SK-N-SH treated with all-trans-retinoic acid at 6 μM for 48 hours (cell line): ENCODE data around the gene SSR1.
"Not testable (repeated sequence)": the region's sequence is repeated elsewhere in the genome, so short reads cannot be mapped to it uniquely, and the experiment has no call there.

Source experiments
- ARNTL ChIP-seq: fragments of 450-650 bp; formaldehyde crosslinking; IDR thresholded peaks from 2 replicates; pipeline ENCODE4 v1.5.0; 2020; ENCODE audit warnings: low read depth, mild to moderate bottlenecking, moderate library complexity, borderline replicate concordance
- BACH2 ChIP-seq: fragments of 250-450 bp; sonication (Bioruptor Pico); IDR thresholded peaks from 2 replicates; pipeline ENCODE4 v1.9.0; 2021; ENCODE audit warnings: mild to moderate bottlenecking, borderline replicate concordance
- ESRRG ChIP-seq: fragments of 250-450 bp; sonication (Bioruptor Pico); IDR thresholded peaks from 2 replicates; pipeline ENCODE4 v1.6.1; 2021; ENCODE audit warnings: mild to moderate bottlenecking
- ISL1 ChIP-seq: fragments of 250-450 bp; sonication (Bioruptor Pico); IDR thresholded peaks from 2 replicates; pipeline ENCODE4 v2.1.2; 2022; ENCODE audit warnings: mild to moderate bottlenecking, moderate library complexity
- OSR1 ChIP-seq: fragments of 250-450 bp; sonication (Bioruptor Pico); IDR thresholded peaks from 2 replicates; pipeline ENCODE4 v1.8.0; 2022; ENCODE audit warnings: moderate library complexity, mild to moderate bottlenecking, inconsistent platforms
- RARB ChIP-seq: fragments of 250-450 bp; sonication (Bioruptor Pico); IDR thresholded peaks from 2 replicates; pipeline ENCODE4 v1.8.0; 2021; ENCODE audit warnings: mild to moderate bottlenecking, moderate library complexity
- TOX ChIP-seq: fragments of 250-450 bp; sonication (Bioruptor Pico); IDR thresholded peaks from 2 replicates; pipeline ENCODE4 v1.8.0; 2021; ENCODE audit warnings: mild to moderate bottlenecking, moderate library complexity, borderline replicate concordance
- ZFP3 ChIP-seq: fragments of 250-450 bp; sonication (Bioruptor Pico); IDR thresholded peaks from 2 replicates; pipeline ENCODE4 v1.5.0; 2020; ENCODE audit warnings: mild to moderate bottlenecking, moderate library complexity
- ZNF565 ChIP-seq: fragments of 450-650 bp; formaldehyde crosslinking; conservative IDR thresholded peaks from 2 replicates; pipeline ENCODE4 v1.5.0; 2020; ENCODE audit warnings: low read depth, mild to moderate bottlenecking, moderate library complexity
- ZNF70 ChIP-seq: fragments of 450-650 bp; formaldehyde crosslinking; IDR thresholded peaks from 2 replicates; pipeline ENCODE4 v1.5.0; 2020; ENCODE audit warnings: mild to moderate bottlenecking, moderate library complexity
- TF ChIP-seq, protein P1 (sequence below): fragments of 250-450 bp; sonication (Bioruptor Pico); IDR thresholded peaks from 2 replicates; pipeline ENCODE4 v1.5.0; 2020; ENCODE audit warnings: mild to moderate bottlenecking, moderate library complexity
- TF ChIP-seq, protein P2 (sequence below): fragments of 250-450 bp; sonication (Bioruptor Pico); IDR thresholded peaks from 2 replicates; pipeline ENCODE4 v1.5.1; 2021; ENCODE audit warnings: mild to moderate bottlenecking, moderate library complexity
- TF ChIP-seq, protein P3 (sequence below): fragments of 250-450 bp; sonication (Bioruptor Pico); IDR thresholded peaks from 2 replicates; pipeline ENCODE4 v1.5.1; 2020; ENCODE audit warnings: low read depth, mild to moderate bottlenecking, moderate library complexity
- TF ChIP-seq, protein P4 (sequence below): fragments of 250-450 bp; sonication (Bioruptor Pico); IDR thresholded peaks from 2 replicates; pipeline ENCODE4 v1.8.0; 2020; ENCODE audit warnings: mild to moderate bottlenecking, moderate library complexity, borderline replicate concordance

DNA sequence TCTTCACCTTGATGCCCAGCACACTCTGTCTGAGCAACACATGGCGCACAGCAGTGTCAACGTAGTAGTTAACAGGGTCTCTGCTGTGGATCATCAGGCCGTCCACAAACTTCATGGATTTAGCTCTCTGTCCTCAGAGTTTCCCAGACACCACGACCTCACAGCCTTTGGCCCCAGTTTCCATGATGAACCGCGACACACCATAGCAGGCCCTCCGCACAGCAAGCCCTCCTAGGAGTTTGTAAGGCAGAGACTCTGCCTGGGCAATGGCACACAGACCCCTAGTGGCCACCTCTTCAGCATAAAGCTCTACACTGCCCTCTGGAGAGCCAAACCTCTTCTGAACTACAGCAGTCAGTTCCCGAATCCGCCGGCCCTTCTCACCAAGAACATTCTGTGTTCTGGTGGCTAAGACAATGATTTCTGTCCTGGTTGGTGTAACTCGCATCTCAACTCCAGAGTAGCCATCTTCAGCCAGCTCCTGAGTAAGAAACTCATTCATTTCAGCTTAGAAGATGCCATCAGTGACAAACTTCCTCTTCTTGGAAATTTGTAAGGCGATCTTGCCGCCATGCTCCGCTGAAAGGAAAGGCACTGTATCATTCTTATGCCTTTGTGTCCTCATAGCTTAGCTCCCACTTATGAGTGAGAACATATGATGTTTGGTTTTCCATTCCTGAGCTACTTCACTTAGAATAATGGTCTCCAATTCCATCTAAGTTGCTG lies 26.2 kb upstream of the SSR1 start:
- TF ChIP-seq, protein P1, sequence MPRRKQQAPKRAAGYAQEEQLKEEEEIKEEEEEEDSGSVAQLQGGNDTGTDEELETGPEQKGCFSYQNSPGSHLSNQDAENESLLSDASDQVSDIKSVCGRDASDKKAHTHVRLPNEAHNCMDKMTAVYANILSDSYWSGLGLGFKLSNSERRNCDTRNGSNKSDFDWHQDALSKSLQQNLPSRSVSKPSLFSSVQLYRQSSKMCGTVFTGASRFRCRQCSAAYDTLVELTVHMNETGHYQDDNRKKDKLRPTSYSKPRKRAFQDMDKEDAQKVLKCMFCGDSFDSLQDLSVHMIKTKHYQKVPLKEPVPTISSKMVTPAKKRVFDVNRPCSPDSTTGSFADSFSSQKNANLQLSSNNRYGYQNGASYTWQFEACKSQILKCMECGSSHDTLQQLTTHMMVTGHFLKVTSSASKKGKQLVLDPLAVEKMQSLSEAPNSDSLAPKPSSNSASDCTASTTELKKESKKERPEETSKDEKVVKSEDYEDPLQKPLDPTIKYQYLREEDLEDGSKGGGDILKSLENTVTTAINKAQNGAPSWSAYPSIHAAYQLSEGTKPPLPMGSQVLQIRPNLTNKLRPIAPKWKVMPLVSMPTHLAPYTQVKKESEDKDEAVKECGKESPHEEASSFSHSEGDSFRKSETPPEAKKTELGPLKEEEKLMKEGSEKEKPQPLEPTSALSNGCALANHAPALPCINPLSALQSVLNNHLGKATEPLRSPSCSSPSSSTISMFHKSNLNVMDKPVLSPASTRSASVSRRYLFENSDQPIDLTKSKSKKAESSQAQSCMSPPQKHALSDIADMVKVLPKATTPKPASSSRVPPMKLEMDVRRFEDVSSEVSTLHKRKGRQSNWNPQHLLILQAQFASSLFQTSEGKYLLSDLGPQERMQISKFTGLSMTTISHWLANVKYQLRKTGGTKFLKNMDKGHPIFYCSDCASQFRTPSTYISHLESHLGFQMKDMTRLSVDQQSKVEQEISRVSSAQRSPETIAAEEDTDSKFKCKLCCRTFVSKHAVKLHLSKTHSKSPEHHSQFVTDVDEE (CRISPR knock-in tag) = not testable (repeated sequence)
- TF ChIP-seq OSR1 (CRISPR knock-in tag); ZNF565 (CRISPR knock-in tag); ISL1; ZNF70 (CRISPR knock-in tag); ZFP3 (CRISPR knock-in tag); ESRRG (CRISPR knock-in tag); RARB (CRISPR knock-in tag); ARNTL (CRISPR knock-in tag); BACH2 (CRISPR knock-in tag); TOX (CRISPR knock-in tag): not testable (repeated sequence)
- TF ChIP-seq, protein P2, sequence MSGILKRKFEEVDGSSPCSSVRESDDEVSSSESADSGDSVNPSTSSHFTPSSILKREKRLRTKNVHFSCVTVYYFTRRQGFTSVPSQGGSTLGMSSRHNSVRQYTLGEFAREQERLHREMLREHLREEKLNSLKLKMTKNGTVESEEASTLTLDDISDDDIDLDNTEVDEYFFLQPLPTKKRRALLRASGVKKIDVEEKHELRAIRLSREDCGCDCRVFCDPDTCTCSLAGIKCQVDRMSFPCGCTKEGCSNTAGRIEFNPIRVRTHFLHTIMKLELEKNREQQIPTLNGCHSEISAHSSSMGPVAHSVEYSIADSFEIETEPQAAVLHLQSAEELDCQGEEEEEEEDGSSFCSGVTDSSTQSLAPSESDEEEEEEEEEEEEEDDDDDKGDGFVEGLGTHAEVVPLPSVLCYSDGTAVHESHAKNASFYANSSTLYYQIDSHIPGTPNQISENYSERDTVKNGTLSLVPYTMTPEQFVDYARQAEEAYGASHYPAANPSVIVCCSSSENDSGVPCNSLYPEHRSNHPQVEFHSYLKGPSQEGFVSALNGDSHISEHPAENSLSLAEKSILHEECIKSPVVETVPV = not testable (repeated sequence)
- TF ChIP-seq, protein P3, sequence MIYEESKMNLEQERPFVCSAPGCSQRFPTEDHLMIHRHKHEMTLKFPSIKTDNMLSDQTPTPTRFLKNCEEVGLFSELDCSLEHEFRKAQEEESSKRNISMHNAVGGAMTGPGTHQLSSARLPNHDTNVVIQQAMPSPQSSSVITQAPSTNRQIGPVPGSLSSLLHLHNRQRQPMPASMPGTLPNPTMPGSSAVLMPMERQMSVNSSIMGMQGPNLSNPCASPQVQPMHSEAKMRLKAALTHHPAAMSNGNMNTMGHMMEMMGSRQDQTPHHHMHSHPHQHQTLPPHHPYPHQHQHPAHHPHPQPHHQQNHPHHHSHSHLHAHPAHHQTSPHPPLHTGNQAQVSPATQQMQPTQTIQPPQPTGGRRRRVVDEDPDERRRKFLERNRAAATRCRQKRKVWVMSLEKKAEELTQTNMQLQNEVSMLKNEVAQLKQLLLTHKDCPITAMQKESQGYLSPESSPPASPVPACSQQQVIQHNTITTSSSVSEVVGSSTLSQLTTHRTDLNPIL (CRISPR knock-in tag) = not testable (repeated sequence)
- TF ChIP-seq, protein P4, sequence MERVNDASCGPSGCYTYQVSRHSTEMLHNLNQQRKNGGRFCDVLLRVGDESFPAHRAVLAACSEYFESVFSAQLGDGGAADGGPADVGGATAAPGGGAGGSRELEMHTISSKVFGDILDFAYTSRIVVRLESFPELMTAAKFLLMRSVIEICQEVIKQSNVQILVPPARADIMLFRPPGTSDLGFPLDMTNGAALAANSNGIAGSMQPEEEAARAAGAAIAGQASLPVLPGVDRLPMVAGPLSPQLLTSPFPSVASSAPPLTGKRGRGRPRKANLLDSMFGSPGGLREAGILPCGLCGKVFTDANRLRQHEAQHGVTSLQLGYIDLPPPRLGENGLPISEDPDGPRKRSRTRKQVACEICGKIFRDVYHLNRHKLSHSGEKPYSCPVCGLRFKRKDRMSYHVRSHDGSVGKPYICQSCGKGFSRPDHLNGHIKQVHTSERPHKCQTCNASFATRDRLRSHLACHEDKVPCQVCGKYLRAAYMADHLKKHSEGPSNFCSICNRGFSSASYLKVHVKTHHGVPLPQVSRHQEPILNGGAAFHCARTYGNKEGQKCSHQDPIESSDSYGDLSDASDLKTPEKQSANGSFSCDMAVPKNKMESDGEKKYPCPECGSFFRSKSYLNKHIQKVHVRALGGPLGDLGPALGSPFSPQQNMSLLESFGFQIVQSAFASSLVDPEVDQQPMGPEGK = not testable (repeated sequence)
